Measurements from ENCODE around the gene C19orf44.
"Not testable (repeated sequence)": the region's sequence is repeated elsewhere in the genome, so short reads cannot be mapped to it uniquely, and the experiment has no call there.

The C19orf44 gene

DNA sequence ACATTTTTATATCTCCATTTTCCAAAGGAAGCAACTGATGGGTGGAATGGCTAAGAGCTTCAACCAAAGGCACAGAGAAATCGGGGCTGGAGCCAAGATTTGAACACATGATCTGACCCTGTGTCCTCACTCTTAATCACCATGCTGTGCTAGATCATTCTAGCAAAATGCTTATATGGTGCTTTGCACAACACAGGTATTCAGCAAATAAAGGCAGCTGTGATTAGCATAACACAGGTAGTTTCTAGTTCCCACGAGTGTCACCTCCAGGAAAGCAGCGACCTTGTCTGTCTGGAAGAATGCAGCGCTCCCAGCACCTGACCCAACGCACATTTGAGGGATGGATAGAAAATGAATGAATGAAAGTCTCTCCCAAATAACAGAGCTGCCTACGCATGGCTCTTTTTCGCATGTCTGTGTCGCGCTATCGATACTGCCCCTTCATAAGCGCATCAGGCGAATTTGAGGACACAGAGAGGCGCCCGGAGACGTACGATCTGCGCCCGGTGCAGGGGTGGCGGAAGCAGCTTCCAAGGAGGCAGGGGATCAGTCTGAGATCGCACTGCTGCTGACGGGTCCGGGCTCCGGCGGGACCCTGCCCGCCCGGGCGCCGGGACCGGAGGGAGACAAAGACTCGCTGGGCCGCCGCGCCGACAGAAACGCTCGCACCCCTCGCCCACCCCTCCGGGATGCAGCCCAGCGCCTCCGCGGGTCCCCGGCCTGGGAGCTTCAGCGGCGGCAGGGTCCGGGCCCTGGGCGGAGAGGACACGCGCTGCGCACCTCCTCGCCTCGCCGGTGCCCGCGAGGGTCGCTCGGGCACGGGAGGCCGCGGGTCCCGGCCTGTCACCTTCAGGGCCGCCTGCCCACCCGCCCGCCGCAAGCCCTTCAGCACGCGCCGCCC, 25.0 kb upstream of the C19orf44 start:
- H3K4me3 ChIP-seq (ENCODE audit: low read depth, low read length) = peak overlapping the region; percentile 85
- TF ChIP-seq POLR2A (IDR thresholded peaks at IDR 0.05; ENCODE audit: extremely low read depth, insufficient read length) (no peak), MYC (IDR thresholded peaks at IDR 0.05; ENCODE audit: low read depth, low read length) (no peak)
- TF ChIP-seq, protein P1, sequence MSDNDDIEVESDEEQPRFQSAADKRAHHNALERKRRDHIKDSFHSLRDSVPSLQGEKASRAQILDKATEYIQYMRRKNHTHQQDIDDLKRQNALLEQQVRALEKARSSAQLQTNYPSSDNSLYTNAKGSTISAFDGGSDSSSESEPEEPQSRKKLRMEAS (IDR thresholded peaks at IDR 0.05; ENCODE audit: low read depth, low read length) = no peak
- DNase-seq (ENCODE audit: low read depth) = peak; percentile 60

DNA sequence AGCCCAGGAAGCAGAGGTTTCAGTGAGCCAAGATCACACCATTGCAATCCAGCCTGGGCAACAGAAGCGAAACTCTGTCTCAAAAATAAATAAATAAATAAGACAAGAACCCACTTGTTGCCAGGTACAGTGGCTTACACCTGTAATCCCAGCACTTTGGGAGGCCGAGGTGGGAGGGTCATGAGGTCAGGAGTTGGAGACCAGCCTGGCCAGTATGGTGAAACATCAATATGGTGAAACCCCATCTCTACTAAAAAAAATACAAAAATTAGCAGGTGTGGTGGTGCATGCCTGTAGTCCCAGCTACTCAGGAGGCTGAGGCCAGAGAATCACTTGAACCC, 23.7 kb upstream of the C19orf44 start:
- DNase-seq (ENCODE audit: low read depth) = not testable (repeated sequence)
- H3K4me3 ChIP-seq (ENCODE audit: low read depth, low read length) = peak overlapping the region; percentile 52

DNA sequence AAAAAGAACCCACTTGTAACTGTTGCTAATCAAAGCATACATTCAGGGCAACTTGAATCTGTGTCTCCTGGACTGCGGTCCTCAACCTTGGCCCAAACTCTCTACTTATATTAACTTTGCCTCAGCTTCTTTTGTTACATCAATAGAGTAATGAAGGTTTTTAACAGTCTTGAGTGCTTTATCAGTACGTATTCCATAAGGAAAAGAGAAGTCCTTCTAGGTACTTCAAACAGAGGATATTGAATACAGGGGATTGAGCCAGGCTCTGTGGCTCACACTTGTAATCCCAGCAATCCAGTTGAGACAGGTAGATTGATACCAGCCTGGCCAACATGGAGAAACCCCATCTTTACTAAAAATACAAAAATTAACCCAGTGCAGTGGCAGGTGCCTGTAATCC, 23.2 kb upstream of the C19orf44 start:
- H3K4me3 ChIP-seq (ENCODE audit: low read depth, low read length) = no peak overlapping the region
- TF ChIP-seq, protein P1 (IDR thresholded peaks at IDR 0.05; ENCODE audit: low read depth, low read length) = no peak
- TF ChIP-seq POLR2A (IDR thresholded peaks at IDR 0.05; ENCODE audit: extremely low read depth, insufficient read length) = no peak
- no peak for TF ChIP-seq MYC (IDR thresholded peaks at IDR 0.05; ENCODE audit: low read depth, low read length)
- TF ChIP-seq, protein P2, sequence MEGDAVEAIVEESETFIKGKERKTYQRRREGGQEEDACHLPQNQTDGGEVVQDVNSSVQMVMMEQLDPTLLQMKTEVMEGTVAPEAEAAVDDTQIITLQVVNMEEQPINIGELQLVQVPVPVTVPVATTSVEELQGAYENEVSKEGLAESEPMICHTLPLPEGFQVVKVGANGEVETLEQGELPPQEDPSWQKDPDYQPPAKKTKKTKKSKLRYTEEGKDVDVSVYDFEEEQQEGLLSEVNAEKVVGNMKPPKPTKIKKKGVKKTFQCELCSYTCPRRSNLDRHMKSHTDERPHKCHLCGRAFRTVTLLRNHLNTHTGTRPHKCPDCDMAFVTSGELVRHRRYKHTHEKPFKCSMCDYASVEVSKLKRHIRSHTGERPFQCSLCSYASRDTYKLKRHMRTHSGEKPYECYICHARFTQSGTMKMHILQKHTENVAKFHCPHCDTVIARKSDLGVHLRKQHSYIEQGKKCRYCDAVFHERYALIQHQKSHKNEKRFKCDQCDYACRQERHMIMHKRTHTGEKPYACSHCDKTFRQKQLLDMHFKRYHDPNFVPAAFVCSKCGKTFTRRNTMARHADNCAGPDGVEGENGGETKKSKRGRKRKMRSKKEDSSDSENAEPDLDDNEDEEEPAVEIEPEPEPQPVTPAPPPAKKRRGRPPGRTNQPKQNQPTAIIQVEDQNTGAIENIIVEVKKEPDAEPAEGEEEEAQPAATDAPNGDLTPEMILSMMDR (IDR thresholded peaks at IDR 0.05; ENCODE audit: low read depth, low read length) = no peak
- no peak for DNase-seq (ENCODE audit: low read depth)

DNA sequence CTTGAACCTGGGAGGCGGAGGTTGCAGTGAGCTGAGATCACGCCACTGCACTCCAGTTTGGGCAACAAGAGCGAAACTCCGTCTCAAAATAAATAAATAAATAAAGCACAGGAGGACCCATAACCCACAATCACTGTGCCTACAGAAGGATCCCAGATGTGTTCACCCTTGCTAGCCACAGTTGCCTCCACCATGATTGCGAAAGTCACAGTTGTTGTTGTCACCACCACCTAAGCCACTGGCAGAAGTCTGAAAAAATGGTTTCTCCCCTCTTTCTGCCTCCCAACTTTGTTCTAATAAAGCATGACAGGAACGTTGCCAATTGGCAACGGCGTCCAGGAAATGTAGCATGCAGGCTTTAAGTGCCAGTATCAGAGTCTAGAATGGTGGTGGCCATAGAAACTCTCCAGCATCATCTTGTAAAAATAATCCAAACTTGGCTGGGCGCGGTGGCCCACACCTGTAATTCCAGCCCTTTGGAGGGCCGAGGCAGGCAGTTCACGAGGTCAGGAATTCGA, 22.3 kb upstream of the C19orf44 start:
- TF ChIP-seq, protein P2 (IDR thresholded peaks at IDR 0.05; ENCODE audit: low read depth, low read length) = no peak
- TF ChIP-seq MYC (IDR thresholded peaks at IDR 0.05; ENCODE audit: low read depth, low read length) (no peak), POLR2A (IDR thresholded peaks at IDR 0.05; ENCODE audit: extremely low read depth, insufficient read length) (no peak)
- TF ChIP-seq, protein P1 (IDR thresholded peaks at IDR 0.05; ENCODE audit: low read depth, low read length) = no peak
- DNase-seq (ENCODE audit: low read depth) = peak; percentile 72
- H3K4me3 ChIP-seq (ENCODE audit: low read depth, low read length) = no peak overlapping the region

DNA sequence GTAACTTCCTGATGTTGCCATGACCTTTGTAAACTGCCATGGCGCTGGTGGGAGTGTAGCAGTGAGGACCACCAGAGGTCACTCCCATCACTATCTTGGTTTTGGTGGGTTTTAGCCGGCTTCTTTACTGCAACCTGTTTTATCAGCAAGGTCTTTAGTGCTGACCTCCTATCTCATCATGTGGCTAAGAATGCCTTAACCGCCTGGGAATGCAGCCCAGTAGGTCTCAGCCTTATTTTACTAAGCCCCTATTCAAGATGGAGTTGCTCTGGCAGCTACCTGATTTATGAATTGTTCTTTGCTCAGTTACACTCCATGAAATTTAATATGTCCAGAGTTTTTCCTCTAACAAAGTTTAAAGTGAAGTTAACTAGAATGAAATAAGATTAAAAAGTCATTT, 19.8 kb upstream of the C19orf44 start:
- no peak for DNase-seq (ENCODE audit: low read depth)
- TF ChIP-seq POLR2A (IDR thresholded peaks at IDR 0.05; ENCODE audit: extremely low read depth, insufficient read length) = no peak
- H3K4me3 ChIP-seq (ENCODE audit: low read depth, low read length) = no peak overlapping the region

DNA sequence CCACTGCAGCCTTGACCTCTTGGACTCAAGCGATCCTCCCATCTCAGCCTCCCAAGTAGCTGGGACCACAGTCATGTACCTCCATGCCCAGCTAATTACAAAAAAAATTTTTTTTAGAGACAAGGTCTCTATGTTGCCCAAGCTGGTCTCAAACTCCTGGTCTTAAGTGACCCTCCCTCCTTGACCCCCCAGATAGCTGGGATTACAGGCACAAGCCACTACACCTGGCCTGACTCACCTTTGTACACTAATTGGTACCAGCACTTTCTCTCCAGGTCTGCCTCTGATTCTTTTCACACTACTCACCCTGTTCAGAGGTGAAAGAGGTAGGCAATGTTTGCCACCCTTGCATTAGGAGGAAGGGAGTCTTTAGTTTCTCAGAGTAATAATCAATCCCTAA, 18.9 kb upstream of the C19orf44 start:
- no peak for DNase-seq (ENCODE audit: low read depth)
- H3K4me3 ChIP-seq (ENCODE audit: low read depth, low read length) = no peak overlapping the region
- TF ChIP-seq, protein P2 (IDR thresholded peaks at IDR 0.05; ENCODE audit: low read depth, low read length) = no peak
- no peak for TF ChIP-seq MYC (IDR thresholded peaks at IDR 0.05; ENCODE audit: low read depth, low read length)

DNA sequence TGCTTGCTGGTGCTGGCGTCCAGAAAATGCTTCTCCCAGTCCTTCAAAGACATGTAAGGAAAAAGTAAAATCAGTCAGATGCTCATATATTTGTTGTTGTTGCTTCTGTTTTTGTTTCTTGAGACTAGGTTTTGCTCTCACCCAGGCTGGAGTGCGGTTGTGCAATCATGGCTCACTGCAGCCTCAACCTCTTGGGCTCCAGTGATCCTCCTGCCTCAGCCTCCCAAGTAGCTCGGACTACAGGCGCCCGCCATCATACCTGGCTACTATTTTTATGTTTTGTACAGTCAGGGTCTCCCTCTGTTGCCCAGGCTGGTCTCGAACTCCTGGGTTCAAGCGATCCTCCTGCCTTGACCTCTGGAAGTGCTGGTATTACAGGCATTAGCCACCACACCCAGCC, 13.4 kb upstream of the C19orf44 start:
- H3K4me3 ChIP-seq (ENCODE audit: low read depth, low read length) = no peak overlapping the region
- TF ChIP-seq POLR2A (IDR thresholded peaks at IDR 0.05; ENCODE audit: extremely low read depth, insufficient read length) = no peak
- TF ChIP-seq, protein P1 (IDR thresholded peaks at IDR 0.05; ENCODE audit: low read depth, low read length) = no peak
- TF ChIP-seq, protein P2 (IDR thresholded peaks at IDR 0.05; ENCODE audit: low read depth, low read length) = no peak
- TF ChIP-seq MYC (IDR thresholded peaks at IDR 0.05; ENCODE audit: low read depth, low read length) = no peak
- DNase-seq (ENCODE audit: low read depth) = no peak

DNA sequence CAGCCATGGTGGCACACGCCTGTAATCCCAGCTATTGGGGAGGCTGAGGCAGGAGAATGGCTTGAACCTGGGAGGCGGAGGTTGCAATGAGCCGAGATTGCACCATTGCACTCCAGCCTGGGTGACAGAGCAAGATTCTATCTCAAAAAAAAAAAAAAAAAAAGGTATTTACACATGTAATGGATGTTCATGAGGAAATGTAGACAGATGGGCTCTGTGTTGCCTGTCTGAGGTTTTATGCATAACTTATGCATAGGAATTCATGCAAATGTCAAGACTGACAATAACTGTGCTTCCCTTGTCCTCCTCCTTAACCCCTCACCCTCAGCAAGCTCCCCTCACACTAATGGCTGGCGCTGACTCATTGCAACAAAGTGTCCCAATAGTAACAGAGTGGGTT, 9.7 kb upstream of the C19orf44 start:
- DNase-seq (ENCODE audit: low read depth) = peak; percentile 60
- not testable (repeated sequence) for H3K4me3 ChIP-seq (ENCODE audit: low read depth, low read length)
